GM18517 (cell line): ENCODE data around the gene CYP2A13.
"Not testable (repeated sequence)": the region's sequence is repeated elsewhere in the genome, so short reads cannot be mapped to it uniquely, and the experiment has no call there.

ENCODE experiments used
- ATAC-seq: cut with Tn5 transposase; IDR thresholded peaks from one replicate; pipeline ENCODE4 v1.9.1; 2021; ENCODE audit warnings: mild to moderate bottlenecking, moderate library complexity; ENCODE audit not compliant: unreplicated experiment

The CYP2A13 gene

GRCh38 chr19:41116261-41116660, 28.0 kb downstream of the CYP2A13 start:
- ATAC-seq, result no peak

- not testable (repeated sequence) for ATAC-seq
Observed at GRCh38 chr19:41120929-41121911, 33.0 kb downstream of the CYP2A13 start.

- ATAC-seq, result not testable (repeated sequence)
Observed at GRCh38 chr19:41122846-41123245, 34.6 kb downstream of the CYP2A13 start.

GRCh38 chr19:41123716-41124294, 35.6 kb downstream of the CYP2A13 start:
- ATAC-seq, result no peak

DNA sequence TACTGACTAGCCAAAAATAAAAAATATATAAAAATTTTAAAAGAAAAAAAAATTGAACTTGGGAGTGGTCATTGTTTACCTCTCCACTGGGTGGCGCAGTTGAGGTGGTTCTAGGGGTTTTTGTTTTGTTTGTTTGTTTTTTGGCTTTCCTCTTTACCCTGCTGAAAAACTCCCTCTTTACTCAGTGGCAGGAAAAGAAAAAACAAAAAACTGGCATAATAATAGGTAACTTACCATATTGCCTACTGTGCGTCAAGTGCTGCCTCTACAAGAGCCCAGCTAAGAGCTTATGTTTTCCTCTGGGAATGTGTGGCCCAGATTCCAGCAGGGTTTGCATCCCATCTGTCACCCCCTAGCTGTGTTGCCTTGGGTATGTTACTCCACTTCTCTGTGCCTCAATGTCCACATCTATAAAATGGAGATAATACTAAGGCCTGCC, 38.5 kb downstream of the CYP2A13 start:
- ATAC-seq, result not testable (repeated sequence)

GRCh38 chr19:41127362-41127761, 39.1 kb downstream of the CYP2A13 start:
- not testable (repeated sequence) for ATAC-seq

DNA sequence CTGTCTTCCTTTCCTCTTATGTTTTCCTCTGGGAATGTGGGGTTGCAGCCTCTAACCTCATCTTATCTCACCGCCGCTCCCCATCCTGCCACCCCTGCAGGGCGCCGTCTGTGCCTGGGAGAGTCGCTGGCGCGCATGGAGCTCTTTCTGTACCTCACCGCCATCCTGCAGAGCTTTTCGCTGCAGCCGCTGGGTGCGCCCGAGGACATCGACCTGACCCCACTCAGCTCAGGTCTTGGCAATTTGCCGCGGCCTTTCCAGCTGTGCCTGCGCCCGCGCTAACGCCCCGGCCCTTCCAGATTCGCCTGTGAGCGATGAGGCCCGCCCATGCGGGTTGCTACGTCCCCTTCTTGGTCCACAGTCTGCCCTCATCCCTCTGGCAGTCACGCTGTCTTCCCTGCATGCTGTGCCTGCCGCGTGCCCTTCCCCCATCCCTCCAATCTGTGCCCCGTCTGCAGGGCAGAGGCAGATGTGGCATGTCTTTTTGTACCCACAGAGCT, 39.6 kb downstream of the CYP2A13 start:
- not testable (repeated sequence) for ATAC-seq

DNA sequence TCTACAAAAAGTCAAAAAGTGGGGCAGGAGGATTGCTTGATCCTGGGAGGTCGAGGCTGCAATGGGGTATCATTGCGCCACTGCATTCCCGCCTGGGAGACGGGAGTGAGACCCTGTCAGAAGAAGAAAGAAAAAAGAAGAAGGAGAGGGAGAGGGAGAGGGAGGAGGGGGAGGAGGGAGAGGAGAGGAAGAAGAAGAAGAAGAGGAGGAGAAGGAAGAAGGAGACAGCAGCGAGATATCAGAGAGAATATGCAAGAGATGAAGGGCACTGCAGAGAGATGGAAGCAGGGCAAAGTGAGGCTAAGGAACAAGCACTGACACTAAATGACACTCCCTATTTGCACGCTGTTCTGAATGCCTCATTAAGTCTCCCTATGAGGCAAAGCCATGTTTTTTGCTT, 40.4 kb downstream of the CYP2A13 start:
- no peak for ATAC-seq

DNA sequence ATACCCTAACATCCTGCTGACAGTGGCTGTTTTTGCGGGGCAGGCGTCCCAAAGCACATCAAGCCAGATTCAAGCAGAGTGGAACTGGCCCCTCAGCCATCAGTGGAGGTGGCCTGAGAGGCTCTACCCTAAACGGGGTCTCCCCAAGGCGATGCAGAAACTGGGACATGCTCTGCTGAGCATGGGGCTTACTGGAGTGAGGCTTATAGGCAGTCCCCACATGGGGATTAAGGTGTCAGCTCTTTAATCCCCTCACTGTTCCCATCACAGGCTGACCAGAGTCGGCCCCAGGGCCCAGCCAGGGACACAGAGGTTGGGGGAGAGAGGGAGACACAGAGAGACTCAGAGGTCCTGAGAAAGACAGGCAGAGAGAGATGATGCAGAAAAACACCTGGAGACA, 42.9 kb downstream of the CYP2A13 start:
- ATAC-seq, result no peak

DNA sequence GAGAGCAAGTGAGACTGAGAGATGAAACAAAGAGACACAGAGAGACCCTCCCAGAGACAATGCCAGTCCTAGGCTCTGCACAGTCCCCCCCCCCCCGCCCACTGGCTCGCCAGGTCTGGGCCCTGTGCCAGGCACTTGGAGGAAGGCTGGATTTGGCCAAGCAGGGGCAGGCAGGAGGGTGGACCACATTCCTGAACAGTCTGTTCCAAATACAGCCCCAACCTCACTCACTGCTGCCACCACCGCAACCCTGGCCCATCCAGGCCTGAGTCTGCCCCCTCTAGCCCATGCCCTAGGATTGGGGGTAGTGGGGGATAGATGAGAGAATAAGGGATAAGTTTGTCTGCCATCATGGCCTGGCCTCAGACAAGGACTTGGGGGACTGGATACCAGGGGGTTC, 45.0 kb downstream of the CYP2A13 start:
- ATAC-seq, result no peak

GRCh38 chr19:41134616-41135015, 46.4 kb downstream of the CYP2A13 start:
- ATAC-seq, result no peak

DNA sequence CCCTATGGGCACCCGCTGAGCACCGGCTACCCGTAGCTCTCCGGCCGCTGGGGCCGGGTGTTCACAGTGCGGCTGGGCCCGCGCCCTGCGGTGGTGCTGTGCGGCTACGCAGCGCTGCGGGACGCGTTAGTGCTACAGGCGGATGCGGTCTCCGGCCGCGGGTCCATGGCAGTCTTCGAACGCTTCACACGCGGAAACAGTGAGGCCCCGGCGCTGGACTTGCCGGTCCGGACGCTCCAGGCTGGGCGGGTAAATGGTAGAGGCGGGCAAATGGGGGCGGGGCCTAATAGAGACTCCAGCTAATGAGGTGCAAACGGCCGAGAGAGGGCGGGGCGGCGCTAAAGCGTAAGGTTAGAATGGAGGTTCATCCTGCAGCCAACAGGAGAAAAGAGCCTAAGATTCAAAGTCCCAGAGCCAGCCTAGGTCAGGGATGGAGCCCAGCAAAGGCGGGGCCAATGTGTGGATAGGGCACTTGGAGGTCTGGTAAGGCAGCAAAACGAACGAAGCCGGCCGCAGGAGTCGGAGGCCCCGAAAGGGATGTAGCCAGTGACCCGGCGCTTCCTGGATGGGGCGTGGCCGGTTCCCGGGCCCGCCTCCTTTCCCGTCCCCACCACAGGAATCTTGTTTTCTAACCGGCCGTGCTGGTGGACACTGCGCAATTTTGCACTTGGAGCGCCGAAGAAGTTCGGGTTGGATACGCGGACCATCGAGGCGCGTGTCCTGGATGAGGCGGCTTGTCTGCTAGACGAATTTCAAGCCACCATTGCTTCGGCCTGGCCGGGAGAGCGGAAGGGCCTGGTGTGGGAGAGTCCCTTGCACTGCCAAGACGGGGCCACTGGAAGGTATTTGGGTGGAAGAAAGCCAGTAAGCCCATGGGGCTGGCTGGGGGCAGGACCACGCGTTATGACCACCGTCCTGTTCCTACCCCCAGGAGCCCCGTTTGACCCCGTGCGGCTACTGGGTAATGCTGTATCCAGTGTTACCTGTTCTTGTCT, 47.4 kb downstream of the CYP2A13 start:
- not testable (repeated sequence) for ATAC-seq

GRCh38 chr19:41136636-41137455, 48.6 kb downstream of the CYP2A13 start:
- ATAC-seq, result no peak

GRCh38 chr19:41144403-41144802, 56.2 kb downstream of the CYP2A13 start:
- ATAC-seq, result no peak
